CD14-positive monocyte (primary cell): Measurements from ENCODE around the gene RAET1G. TPM values are rescaled to one million over a fixed set of nuclear protein-coding genes. Genes with fewer than 3 reads are reported as not detected.

Source experiments
- DNase-seq, 3 donors: peaks; one replicate each; pipeline ENCODE4 v3.0.0-alpha.2; 2011 to 2022
- H2AFZ ChIP-seq: 2 replicates; pipeline ENCODE4 v1.6.0; 2012; ENCODE audit warnings: mild to moderate bottlenecking, low read depth, low read length, inconsistent platforms; ENCODE audit not compliant: insufficient read depth, poor library complexity, severe bottlenecking
- H3K27ac ChIP-seq, 2 donors: 1 replicate in 1 of 2; 2 replicates in 1 of 2; pipeline ENCODE4 v1.5.1; 2012 to 2013; ENCODE audit warnings: low read length in 2 of 2, control low read depth in 1 of 2, inconsistent platforms in 1 of 2, low read depth in 1 of 2, mild to moderate bottlenecking in 1 of 2
- H3K27me3 ChIP-seq, 2 donors: one replicate each; pipeline versions ENCODE4 v1.6.0 to v1.6.1; 2011 to 2013; ENCODE audit warnings: low read length in 2 of 2; ENCODE audit not compliant: control insufficient read depth in 2 of 2, insufficient read depth in 2 of 2
- H3K36me3 ChIP-seq, 2 donors: replicated peaks in 1 of 2; 1 replicate in 1 of 2; 2 replicates in 1 of 2; pipeline versions ENCODE4 v1.5.1 to v1.6.1; 2012 to 2013; ENCODE audit warnings: low read length in 2 of 2, control low read depth in 1 of 2, inconsistent platforms in 1 of 2, mild to moderate bottlenecking in 1 of 2; ENCODE audit not compliant: insufficient read depth in 2 of 2, control insufficient read depth in 1 of 2
- H3K4me1 ChIP-seq, 2 donors: 1 replicate in 1 of 2; 2 replicates in 1 of 2; pipeline versions ENCODE4 v1.5.1 to v1.6.1; 2012 to 2013; ENCODE audit warnings: low read length in 2 of 2, control low read depth in 1 of 2, inconsistent platforms in 1 of 2, mild to moderate bottlenecking in 1 of 2, moderate library complexity in 1 of 2; ENCODE audit not compliant: insufficient read depth in 2 of 2, control insufficient read depth in 1 of 2
- H3K4me2 ChIP-seq: replicated peaks from 2 replicates; pipeline ENCODE3; 2012; ENCODE audit warnings: low read length, moderate library complexity, mild to moderate bottlenecking; ENCODE audit not compliant: poor library complexity, severe bottlenecking; ENCODE audit errors: extremely low read depth
- H3K4me3 ChIP-seq, 3 experiments: fragments of 200-600 bp in 1 of 3; sonication (generic) in 1 of 3; replicated peaks in 1 of 3; 1 replicate in 2 of 3; 2 replicates in 1 of 3; pipeline ENCODE4 v1.5.1; 2011 to 2013; ENCODE audit warnings: low read length in 3 of 3, mild to moderate bottlenecking in 3 of 3, control low read depth in 2 of 3, low read depth in 2 of 3, inconsistent platforms in 1 of 3, moderate library complexity in 1 of 3
- H3K79me2 ChIP-seq: 2 replicates; pipeline ENCODE4 v1.6.0; 2012; ENCODE audit warnings: mild to moderate bottlenecking, control low read depth, inconsistent platforms, low read length, moderate library complexity; ENCODE audit not compliant: insufficient read depth
- H3K9ac ChIP-seq: 2 replicates; pipeline ENCODE4 v1.6.0; 2017; ENCODE audit warnings: low read length, mild to moderate bottlenecking; ENCODE audit not compliant: insufficient read depth, poor library complexity, severe bottlenecking
- H3K9me3 ChIP-seq, 2 donors: replicated peaks in 1 of 2; 1 replicate in 1 of 2; 2 replicates in 1 of 2; pipeline versions ENCODE4 v1.5.1 to v1.6.1; 2012 to 2013; ENCODE audit warnings: low read length in 2 of 2, control low read depth in 1 of 2; ENCODE audit not compliant: control insufficient read depth in 1 of 2, insufficient read depth in 1 of 2
- H4K20me1 ChIP-seq: 2 replicates; pipeline ENCODE4 v1.6.0; 2012; ENCODE audit warnings: mild to moderate bottlenecking, low read length, control low read depth, moderate library complexity; ENCODE audit not compliant: insufficient read depth
- H3K27ac Mint-ChIP-seq, 7 donors: one replicate each; pipeline ENCODE4 v1.8.0; 2020; ENCODE audit warnings: mild to moderate bottlenecking in 7 of 7, mixed read lengths in 7 of 7, moderate library complexity in 6 of 7, inconsistent platforms in 2 of 7
- H3K27me3 Mint-ChIP-seq, 3 donors: one replicate each; pipeline ENCODE4 v1.8.0; 2021 to 2022; ENCODE audit warnings: low read depth in 3 of 3, mild to moderate bottlenecking in 3 of 3, mixed read lengths in 3 of 3, moderate library complexity in 3 of 3, inconsistent platforms in 1 of 3
- H3K36me3 Mint-ChIP-seq, 2 donors: one replicate each; pipeline ENCODE4 v1.8.0; 2020; ENCODE audit warnings: mixed read lengths in 2 of 2, inconsistent platforms in 1 of 2, mild to moderate bottlenecking in 1 of 2
- H3K4me1 Mint-ChIP-seq: one replicate; pipeline ENCODE4 v1.8.0; 2020; ENCODE audit warnings: mild to moderate bottlenecking, mixed read lengths
- H3K4me3 Mint-ChIP-seq, 2 donors: one replicate each; pipeline ENCODE4 v1.8.0; 2020; ENCODE audit warnings: mild to moderate bottlenecking in 2 of 2, mixed read lengths in 2 of 2, moderate library complexity in 1 of 2
- H3K9me3 Mint-ChIP-seq, 7 donors: one replicate each; pipeline ENCODE4 v1.8.0; 2020 to 2022; ENCODE audit warnings: mixed read lengths in 7 of 7, mild to moderate bottlenecking in 6 of 7, moderate library complexity in 6 of 7, inconsistent platforms in 2 of 7
- WGBS: methylation state at CpG from one replicate; pipeline ENCODE4 v1.1.5; 2013; ENCODE audit warnings: missing lambda C conversion rate; ENCODE audit not compliant: insufficient coverage; 5-methylcytosine and 5-hydroxymethylcytosine counted together
- intact Hi-C, 2 donors: fragments of 100-400 bp; cut with micrococcal nuclease; formaldehyde crosslinking; loops; one replicate each; pipeline versions ENCODE4 v1.15.0 to v1.15.1; 2023
- polyA plus RNA-seq, 3 donors: library from polyadenylated mRNA; depleted of rRNA in 1 of 3; unstranded in 2 of 3; stranded (reverse) in 1 of 3; fragments of 300-500 nt in 2 of 3; fragments of >200 nt in 1 of 3; fragmentation: Illumina TruSeq in 2 of 3; gene quantifications; 1 replicate in 2 of 3; 2 replicates in 1 of 3; pipeline ENCODE4 v1.2.3, GENCODE V29; 2012 to 2021
- TF ChIP-seq, protein P1 (sequence below): fragments of 200-600 bp; IDR thresholded peaks from one replicate; pipeline ENCODE4 v1.8.0; 2022; ENCODE audit warnings: antibody characterized with exemption, mild to moderate bottlenecking

The RAET1G gene
- polyA plus RNA-seq, 3 donors = not detected

DNA sequence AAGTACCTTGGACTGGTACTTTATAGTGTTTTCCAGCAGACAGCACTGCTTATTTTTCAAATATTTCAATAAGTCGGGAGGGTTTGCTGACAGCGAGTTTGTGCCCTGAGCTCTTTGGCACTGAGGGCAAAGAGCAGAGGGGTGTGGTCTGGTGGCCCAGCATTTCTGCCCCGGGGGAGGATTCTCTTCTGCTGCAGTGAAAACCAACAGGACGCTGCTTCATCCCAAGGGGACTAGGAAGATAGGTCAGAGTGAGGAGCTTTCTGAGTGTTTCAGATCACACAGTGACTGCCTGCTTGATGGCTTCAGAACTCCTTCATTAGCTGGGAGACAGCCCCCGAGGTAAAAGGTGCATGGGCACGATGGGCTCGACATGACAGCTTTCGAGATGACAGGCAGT lies 27.5 kb upstream of the RAET1G start:
- no peak overlapping the region for H2AFZ ChIP-seq
- H3K4me1 Mint-ChIP-seq = peaks cover 9% of the 10 kb centered on the region

DNA sequence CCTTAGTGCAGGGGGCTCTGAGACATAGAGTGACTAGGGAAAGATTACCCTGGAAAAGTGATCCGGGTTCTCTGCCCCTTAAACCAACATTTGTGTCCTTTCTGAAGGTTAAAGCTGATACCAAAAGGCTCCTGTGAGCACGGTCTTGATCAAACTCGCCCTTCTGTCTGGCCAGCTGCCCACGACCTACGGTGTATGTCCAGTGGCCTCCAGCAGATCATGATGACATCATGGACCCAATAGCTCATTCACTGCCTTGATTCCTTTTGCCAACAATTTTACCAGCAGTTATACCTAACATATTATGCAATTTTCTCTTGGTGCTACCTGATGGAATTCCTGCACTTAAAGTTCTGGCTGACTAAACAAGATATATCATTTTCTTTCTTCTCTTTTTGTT lies 25.7 kb upstream of the RAET1G start:
- 89% methylated on average over 5 of the region's 5 CpGs for WGBS
- Histone ChIP-seq H3K79me2 (no peaks in the 10 kb centered on the region), H3K9me3 (no peaks in the 10 kb centered on the region), H2AFZ (no peak overlapping the region), H3K4me2 (no peak overlapping the region), H3K9ac (no peak overlapping the region), H4K20me1 (no peaks in the 10 kb centered on the region), H3K36me3 (no peaks in the 10 kb centered on the region), H3K27me3 (peaks cover 45 to 64% of the 10 kb centered on the region in 2 donors), H3K4me3 (no peak overlapping the region), H3K27ac (no peak overlapping the region), H3K4me1 (no peaks in the 10 kb centered on the region)
- Mint-ChIP-seq H3K9me3 (peaks cover 0 to 6% (median 0%) of the 10 kb centered on the region in 7 donors), H3K4me1 (peaks cover 2% of the 10 kb centered on the region), H3K36me3 (no peaks in the 10 kb centered on the region), H3K27ac (no peak overlapping the region), H3K27me3 (peaks cover 59 to 75% (median 71%) of the 10 kb centered on the region in 3 donors), H3K4me3 (peak overlapping the region in 1 of 2 donors; percentile 7)
- intact Hi-C loops = no loop called here
- DNase-seq = no peak
- TF ChIP-seq, protein P1, sequence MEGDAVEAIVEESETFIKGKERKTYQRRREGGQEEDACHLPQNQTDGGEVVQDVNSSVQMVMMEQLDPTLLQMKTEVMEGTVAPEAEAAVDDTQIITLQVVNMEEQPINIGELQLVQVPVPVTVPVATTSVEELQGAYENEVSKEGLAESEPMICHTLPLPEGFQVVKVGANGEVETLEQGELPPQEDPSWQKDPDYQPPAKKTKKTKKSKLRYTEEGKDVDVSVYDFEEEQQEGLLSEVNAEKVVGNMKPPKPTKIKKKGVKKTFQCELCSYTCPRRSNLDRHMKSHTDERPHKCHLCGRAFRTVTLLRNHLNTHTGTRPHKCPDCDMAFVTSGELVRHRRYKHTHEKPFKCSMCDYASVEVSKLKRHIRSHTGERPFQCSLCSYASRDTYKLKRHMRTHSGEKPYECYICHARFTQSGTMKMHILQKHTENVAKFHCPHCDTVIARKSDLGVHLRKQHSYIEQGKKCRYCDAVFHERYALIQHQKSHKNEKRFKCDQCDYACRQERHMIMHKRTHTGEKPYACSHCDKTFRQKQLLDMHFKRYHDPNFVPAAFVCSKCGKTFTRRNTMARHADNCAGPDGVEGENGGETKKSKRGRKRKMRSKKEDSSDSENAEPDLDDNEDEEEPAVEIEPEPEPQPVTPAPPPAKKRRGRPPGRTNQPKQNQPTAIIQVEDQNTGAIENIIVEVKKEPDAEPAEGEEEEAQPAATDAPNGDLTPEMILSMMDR = no peak

More for the DNA sequence above, 27.5 kb upstream of the RAET1G start:
- Mint-ChIP-seq H3K27me3 (peaks cover 65 to 87% (median 86%) of the 10 kb centered on the region in 3 donors), H3K9me3 (peaks cover 0 to 13% (median 3%) of the 10 kb centered on the region in 7 donors), H3K36me3 (peaks cover 0 to 2% of the 10 kb centered on the region in 2 donors), H3K27ac (no peak overlapping the region), H3K4me3 (peak overlapping the region in 1 of 2 donors; percentile 46)
- Histone ChIP-seq H3K27ac (no peak overlapping the region), H3K9me3 (no peaks in the 10 kb centered on the region), H3K79me2 (no peaks in the 10 kb centered on the region), H3K4me1 (no peaks in the 10 kb centered on the region), H3K4me2 (no peak overlapping the region), H4K20me1 (no peaks in the 10 kb centered on the region), H3K4me3 (no peak overlapping the region), H3K36me3 (no peaks in the 10 kb centered on the region), H3K9ac (no peak overlapping the region), H3K27me3 (peaks cover 48 to 75% of the 10 kb centered on the region in 2 donors)
- TF ChIP-seq, protein P1 = no peak
- WGBS = 49% methylated on average over 6 of the region's 8 CpGs
- no peak for DNase-seq
- intact Hi-C loops = no loop called here
